Erythroblast (primary cell): ENCODE data around the gene ANKRD31.
A peak's percentile ranks its signal among the peaks of the same experiment; 100 is the strongest.

Source experiments
- DNase-seq, 2 experiments: peaks; one replicate each; lab custom pipeline; 2025; lab: John Stamatoyannopoulos, UW
- GATA1 ChIP-seq: IDR thresholded peaks from 2 replicates; pipeline ENCODE4 v1.6.1; 2011; ENCODE audit warnings: low read depth, mild to moderate bottlenecking, control low read depth, low read length, moderate library complexity
- POLR2A ChIP-seq: IDR thresholded peaks from 2 replicates; pipeline ENCODE4 v1.6.1; 2011; ENCODE audit warnings: mild to moderate bottlenecking, low read length

The ANKRD31 gene

DNA sequence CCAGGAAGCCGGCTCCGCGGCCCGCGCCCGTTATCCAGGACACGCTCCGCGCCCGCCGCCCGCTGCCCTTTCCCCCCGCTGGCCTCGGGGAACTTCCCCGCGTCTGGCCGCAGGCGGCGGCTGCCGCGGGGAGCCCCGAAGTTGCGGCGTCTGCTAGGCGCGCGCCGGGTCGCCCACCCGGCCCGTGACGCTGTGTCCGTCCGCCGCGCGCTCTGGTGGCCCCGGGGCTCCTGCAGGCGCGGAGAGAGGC is 183.7 kb downstream of the ANKRD31 start:
- no peak for DNase-seq

DNA sequence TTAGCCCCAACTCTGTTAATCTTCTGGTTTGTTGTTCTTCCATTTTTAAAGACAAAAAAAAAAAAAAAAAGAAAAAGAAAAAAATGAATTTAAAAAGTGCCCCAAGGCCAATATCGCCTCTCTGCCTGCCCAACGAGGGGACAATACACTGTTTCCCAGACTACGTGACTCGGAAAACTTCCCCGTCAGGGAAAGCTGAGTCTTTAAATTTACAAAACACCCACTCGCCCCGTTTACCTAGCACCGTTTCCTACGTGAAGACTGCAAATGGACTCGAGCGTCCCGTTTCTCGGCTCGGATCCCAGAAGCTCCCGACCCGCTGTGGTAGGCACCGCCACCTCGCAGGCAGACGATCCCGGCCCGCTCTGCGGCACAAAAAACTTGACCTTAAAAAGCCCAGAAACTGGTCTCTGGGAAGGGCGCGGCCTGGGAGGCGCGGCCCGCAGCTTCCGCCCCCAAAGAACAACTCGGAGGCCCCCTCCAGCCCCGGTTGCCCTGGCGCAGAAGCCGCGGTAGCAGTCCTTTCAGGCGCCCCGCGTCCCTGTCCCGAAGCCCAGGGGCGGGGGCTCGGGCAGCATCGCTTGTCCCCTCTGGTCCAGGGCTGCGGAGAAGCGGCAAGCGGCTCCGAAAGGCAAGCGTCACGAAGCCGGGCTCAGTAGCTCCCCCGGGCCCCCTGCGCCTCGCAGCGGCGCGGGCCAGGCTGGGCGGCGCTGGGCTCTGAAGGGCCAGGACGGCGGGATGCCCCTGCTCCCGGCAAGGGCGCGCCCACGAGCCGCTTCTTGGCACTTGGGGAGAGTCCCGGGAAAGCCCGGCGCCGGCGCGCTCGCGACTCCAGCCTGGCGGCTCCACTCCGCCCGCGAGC is 184.3 kb downstream of the ANKRD31 start, which contains the start of gene GCNT4:
GCNT4 (minus strand) TSS at position 367 of the 862 bp plus-strand sequence. CDS start 22,521 bp downstream, outside the sequence.
- peak; percentile 58 to 68 for DNase-seq
- TF ChIP-seq POLR2A (no peak), GATA1 (no peak)

More for the DNA sequence above, 183.7 kb downstream of the ANKRD31 start:
- TF ChIP-seq GATA1 = no peak
- TF ChIP-seq POLR2A = no peak

DNA sequence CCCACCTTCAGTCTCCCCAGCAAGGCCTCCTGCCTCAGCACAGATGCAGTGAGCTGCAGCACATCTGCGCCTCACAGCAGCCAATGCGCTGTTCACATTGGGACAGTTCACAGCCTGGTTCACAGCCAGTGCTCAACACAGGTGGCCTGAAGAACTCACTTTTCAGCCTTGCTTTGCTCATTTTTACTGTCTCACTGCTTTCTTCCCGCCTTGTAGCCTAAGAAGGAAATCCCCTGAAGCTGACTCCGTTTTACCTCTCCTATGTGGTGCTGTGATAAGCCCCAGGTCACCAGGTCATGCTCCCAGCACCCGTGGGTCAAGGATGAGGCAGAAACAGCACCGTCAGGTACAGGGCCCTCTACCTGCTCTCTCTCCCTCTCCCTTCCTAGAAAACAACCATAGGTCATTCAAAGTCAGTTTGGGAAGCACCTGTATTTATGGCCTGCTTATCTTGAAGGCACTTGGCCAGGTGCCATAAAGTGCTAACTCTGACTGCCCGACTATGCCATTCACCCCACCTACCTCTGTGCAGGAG is 185.4 kb downstream of the ANKRD31 start:
- no peak for TF ChIP-seq GATA1
- no peak for TF ChIP-seq POLR2A
- DNase-seq = peak; percentile 8 to 28

DNA sequence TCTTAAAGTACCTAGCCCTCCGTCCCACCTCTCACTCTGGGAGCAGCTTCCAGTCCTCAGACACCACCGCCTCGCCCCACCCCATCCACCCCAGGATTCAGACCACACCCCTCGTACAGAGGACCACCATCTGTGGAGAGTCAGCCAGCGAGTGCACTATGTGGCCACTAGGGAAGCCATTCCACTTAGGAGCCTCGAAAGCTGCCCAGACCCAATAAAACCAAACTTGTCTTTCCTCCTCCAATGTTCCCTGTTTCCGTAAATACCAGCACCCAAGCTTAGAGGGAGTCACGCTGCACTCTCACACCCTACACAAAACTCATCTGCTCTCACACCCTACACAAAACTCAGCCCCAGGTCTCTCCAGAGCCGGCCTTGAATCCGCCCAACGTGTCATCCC is 186.3 kb downstream of the ANKRD31 start:
- DNase-seq = peak; percentile 43 to 49
- no peak for TF ChIP-seq GATA1
- no peak for TF ChIP-seq POLR2A

DNA sequence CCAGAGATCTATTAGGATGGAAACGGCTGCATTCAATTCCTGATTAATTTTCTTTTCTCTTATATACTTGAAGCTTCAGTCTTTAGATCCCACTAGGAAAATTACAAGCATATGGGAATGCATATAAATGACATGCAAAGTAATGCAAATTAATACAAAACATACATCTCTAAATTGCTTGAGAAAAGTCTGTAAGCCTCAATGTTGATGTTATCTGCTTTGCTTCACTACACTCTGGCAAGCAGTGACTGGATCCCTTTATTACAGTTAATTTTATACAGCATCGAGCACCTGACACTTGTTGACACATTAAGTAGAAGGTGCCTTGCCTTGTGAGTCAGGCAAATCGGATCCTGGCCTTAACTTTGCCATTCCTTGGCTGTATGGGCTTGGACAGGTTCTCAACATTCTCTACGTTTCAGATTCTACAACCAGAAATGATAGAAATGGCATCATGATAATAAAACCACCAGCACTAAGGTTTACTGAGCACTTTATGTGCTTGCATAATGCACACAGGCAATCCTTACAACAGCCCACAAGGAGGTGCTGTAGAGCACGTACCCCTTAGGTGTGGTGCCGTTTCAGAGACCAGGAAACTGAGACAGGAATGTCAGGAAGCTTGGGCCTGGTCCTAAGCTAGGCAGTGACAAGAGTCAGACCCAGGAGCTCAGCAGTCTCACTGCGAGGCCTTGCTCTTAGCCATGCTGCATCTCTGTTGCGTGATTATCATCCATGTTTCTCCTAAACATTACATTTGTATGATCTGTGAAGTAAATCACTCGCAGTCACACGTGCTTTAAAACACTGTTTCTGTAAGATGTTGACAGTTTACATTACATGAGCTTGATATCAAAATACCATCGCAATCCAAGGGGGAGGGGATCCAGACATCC is 187.0 kb downstream of the ANKRD31 start:
- DNase-seq = peak; percentile 65 to 83
- no peak for TF ChIP-seq GATA1
- TF ChIP-seq POLR2A = no peak

DNA sequence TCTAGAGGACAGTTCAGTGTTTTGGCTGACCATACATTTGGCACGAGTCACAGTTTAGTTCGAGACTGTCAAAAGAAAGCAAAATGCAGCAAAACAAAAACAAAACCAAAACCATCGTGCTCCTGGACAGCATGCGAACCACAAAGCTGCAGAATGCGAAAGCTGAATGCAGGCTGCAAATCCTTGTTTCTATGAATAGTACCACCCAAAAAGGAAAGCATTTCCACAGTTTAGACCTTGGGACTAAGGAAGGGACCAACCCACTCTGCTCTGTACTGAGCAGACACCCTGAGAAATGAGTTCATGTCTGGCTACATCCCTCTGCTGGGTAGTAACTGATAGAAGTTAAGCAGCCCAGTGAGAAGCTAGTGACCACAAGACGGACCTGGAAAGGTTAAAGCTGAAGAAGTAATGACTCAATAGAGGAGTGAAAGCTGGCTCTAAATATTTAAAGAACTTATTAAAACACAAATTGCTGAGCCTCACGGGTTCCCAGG is 188.2 kb downstream of the ANKRD31 start:
- TF ChIP-seq GATA1 = no peak
- TF ChIP-seq POLR2A = no peak
- DNase-seq = no peak

DNA sequence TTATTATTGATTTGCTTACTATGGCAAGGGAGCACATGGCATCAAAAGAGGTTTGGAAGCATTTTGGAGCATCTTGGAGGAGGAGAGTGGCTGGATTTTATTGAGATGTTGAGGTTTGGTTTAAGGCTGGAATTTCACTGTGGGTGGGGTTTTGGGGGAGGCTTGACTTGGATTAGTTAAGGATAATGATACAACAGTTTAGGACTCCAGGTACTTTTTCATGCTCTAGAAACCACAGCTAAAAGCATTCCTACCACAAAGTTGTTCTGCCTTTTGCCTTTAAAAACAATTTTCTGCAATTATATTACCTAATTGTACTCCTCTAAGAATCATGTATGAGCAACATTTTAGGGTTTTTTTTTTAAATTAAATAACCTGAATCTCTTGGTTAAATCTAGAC is 189.3 kb downstream of the ANKRD31 start:
- no peak for DNase-seq
- TF ChIP-seq POLR2A (no peak), GATA1 (no peak)

DNA sequence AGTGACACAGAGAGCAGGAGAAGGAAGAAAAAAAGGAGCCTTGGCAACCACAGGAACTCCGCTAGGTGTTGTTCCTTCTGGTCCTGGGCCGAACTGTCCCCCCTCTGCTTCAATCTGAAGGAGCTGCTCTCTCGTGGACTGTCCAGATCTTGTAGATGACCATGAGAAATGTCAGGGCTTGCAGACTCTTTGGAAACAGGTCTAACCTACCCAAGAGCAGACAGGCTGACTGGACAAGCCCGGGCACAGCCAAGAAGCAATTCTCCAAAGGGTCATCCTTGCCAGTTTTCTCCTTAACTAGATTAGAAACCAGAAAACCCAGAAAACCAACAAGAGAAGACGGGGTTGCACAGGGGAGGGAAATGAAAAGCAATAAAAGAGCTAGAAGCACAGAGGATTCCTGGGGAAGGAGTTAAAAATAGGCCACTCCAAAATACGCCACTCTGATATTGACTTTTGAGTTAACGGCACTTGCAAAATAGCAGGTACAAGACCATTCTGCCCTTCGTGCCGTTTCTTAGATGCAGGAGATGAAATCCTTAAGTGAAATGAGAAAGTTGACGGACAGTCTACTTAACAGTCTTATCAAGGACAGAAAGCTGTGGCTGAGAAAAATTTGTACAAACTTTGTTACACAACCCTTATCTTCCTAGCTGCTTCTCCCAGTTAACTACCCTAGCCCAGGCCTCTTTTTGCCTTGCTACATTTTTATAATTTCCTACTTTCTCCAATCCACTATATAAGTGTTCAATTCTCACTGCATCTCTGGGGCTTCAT is 190.1 kb downstream of the ANKRD31 start:
- TF ChIP-seq POLR2A = no peak
- no peak for TF ChIP-seq GATA1
- peak; percentile 62 to 66 for DNase-seq

DNA sequence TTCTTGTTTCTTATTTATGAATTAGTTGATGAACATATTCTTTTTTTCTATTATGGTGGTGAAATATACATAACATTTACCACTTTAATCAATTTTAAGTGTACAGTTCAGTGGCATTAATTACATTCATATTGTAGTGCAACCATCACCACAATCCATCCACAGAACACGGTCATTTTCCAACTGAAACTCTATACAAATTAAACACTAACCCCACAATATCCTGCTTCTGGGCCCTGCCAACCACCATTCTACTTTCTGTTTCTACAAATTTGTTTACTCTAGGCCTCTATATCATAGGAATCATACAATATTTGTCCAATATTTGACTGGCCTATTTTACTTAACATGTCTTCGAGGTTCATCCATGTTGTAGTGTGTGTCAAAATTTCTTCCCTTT is 191.6 kb downstream of the ANKRD31 start:
- TF ChIP-seq POLR2A (no peak), GATA1 (no peak)
- DNase-seq = no peak

DNA sequence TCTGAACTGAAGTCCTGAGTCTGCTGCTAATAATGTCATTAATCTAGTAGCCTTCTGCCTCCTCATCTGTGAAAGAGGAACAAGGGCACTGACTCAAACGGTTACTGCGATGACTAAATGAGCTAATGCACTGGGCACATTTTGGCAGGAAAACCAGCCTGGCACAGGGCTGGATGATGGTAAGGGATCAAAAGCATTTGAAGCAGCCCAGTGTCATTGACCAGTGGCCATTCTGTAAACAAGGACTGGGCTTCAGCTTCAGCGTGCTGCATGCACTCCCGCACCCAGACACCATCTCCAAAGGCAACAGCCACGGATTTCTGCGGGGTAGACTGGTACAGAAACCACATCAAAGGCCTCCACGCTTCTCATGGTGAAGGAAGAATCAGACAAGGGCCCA is 192.3 kb downstream of the ANKRD31 start:
- TF ChIP-seq GATA1 = no peak
- no peak for TF ChIP-seq POLR2A
- no peak for DNase-seq

DNA sequence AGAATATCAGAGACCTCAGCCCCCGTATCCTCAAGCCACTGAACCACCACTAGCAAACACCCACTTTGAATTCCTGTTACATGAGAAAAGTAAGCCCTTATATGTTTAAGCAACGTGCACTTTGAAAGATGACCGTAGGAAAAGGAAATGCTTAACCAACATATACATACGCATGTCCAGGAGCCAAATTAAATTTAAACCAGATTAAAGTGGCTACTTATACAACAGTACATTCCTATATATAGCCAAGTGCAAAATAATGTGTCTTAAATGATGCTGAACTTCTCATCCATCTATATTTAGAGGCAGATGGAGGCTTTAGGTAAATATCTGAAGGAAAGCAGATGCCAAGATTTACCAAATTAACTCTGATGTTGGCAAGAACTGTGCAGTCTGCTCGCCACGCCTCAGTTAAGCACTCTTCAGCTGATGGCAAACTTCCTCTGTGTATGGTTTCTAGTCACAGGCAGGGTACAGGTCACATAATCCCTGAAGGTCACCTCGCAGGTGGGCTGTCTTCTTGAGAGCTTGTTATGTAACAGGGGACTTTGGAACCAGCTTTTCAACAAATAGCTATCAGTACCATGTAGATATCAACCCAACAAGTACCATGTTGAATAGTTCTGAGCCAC is 192.9 kb downstream of the ANKRD31 start:
- no peak for DNase-seq
- TF ChIP-seq GATA1 = no peak
- no peak for TF ChIP-seq POLR2A

DNA sequence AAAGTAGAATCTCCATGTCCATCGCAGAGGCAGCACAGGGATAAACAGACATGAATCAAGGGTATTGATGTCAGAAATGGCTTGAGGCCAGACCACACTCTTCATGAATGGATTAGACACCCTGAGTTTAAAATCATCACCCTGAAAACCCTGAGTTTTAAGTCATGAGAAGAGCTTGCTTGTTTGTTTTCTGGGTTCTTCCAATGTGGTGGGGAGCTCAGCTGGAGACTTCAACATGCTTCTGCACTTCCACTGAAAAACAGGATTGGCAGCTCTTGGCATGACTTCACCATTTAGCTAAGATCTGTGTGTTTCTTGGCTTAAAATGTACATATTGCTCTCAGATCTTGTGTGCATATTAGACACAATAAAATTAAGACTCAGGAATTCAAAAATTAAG is 194.2 kb downstream of the ANKRD31 start:
- TF ChIP-seq GATA1 (no peak), POLR2A (no peak)
- no peak for DNase-seq

DNA sequence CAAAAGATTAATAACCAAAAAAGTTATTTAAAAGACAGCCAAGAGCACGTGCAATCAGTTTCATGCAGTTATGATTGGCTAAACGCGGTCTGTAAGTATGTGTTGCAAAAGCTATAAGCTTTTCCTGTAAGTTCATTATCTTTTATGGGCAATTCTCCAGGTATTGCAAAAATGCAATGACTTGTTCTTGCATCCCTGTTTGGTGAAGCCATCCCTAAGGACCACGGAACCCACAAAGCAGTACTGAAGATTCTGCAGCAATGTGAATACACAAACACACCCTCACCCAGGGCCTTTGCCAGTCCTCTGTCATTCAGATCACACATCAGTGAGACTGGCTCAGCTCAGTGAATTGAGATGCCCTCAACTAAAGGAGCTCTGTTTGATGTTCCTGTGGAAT is 195.7 kb downstream of the ANKRD31 start:
- no peak for DNase-seq

DNA sequence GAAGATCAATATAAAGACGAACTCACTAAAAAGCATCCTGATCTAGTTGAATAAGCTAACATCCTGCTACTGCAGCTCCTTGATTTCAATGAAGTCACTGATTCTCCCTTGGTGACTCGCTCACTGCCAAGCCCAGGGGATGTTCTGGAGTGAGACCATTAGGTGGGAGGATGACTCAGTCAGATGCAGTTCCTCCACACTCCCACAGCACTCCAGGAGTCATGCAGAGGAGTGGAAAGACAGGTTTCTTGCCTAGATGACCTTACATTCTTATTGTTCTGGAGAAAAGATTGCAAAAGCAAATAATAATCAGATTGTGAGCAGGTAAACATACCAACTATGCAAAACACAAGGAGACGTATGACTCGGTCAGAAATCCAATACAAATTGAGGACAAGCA is 199.6 kb downstream of the ANKRD31 start:
- TF ChIP-seq POLR2A = no peak
- TF ChIP-seq GATA1 = no peak
- DNase-seq = no peak

More for the DNA sequence above, 195.7 kb downstream of the ANKRD31 start:
- TF ChIP-seq GATA1 (no peak), POLR2A (no peak)
